HG03045 (cell line): ENCODE measurements around the gene ERP27.

Source experiments
- ATAC-seq: cut with Tn5 transposase; IDR thresholded peaks from one replicate; pipeline ENCODE4 v1.9.1; 2021; ENCODE audit warnings: mild to moderate bottlenecking, moderate library complexity; ENCODE audit not compliant: unreplicated experiment

The ERP27 gene

GRCh38 chr12:14905269-14906004 lies 32.9 kb downstream of the ERP27 start:
- no peak for ATAC-seq

GRCh38 chr12:14904854-14905253 lies 33.5 kb downstream of the ERP27 start:
- ATAC-seq, result no peak

- no peak for ATAC-seq
These were observed 34.8 kb downstream of the ERP27 start for GRCh38 chr12:14903386-14904098.

- no peak for ATAC-seq
These were observed 35.9 kb downstream of the ERP27 start for GRCh38 chr12:14902465-14902864.

- ATAC-seq, result no peak
These were observed 37.1 kb downstream of the ERP27 start for GRCh38 chr12:14901228-14901562.

- ATAC-seq, result no peak
These were observed 37.7 kb downstream of the ERP27 start for GRCh38 chr12:14900521-14901227.

- no peak for ATAC-seq
These were observed 41.7 kb downstream of the ERP27 start for GRCh38 chr12:14896521-14897169.

- ATAC-seq, result no peak
These were observed 44.7 kb downstream of the ERP27 start for GRCh38 chr12:14893506-14894250.

- no peak for ATAC-seq
These were observed 45.4 kb downstream of the ERP27 start for GRCh38 chr12:14892726-14893505.

GRCh38 chr12:14890701-14891100 lies 47.6 kb downstream of the ERP27 start:
- no peak for ATAC-seq

GRCh38 chr12:14886271-14886670 lies 52.1 kb downstream of the ERP27 start:
- no peak for ATAC-seq

- no peak for ATAC-seq
These were observed 52.6 kb downstream of the ERP27 start, which contains the start of gene MGP for GRCh38 chr12:14885718-14886221. TSS of gene MGP (minus strand) at chr12:14885854. CDS start at chr12:14885791, 63 bp downstream.

GRCh38 chr12:14884458-14884878 lies 53.9 kb downstream of the ERP27 start:
- peak; percentile 98 for ATAC-seq

- ATAC-seq, result no peak
These were observed 54.7 kb downstream of the ERP27 start for GRCh38 chr12:14883686-14884085.

GRCh38 chr12:14880890-14881453 lies 57.4 kb downstream of the ERP27 start:
- no peak for ATAC-seq

GRCh38 chr12:14879222-14879933 lies 59.0 kb downstream of the ERP27 start:
- no peak for ATAC-seq

GRCh38 chr12:14878488-14878887 lies 59.8 kb downstream of the ERP27 start:
- no peak for ATAC-seq

GRCh38 chr12:14876833-14877232 lies 61.5 kb downstream of the ERP27 start:
- no peak for ATAC-seq

- ATAC-seq, result no peak
These were observed 63.5 kb downstream of the ERP27 start for GRCh38 chr12:14874882-14875281.
